Measurements from ENCODE around the gene INTS7. TPM values are rescaled to one million over a fixed set of nuclear protein-coding genes. Genes with fewer than 3 reads are reported as not detected.

Gene INTS7
- total RNA-seq, 4 donors from 2014 or later, result 13.5 to 22.3 (median 18.2) TPM

DNA sequence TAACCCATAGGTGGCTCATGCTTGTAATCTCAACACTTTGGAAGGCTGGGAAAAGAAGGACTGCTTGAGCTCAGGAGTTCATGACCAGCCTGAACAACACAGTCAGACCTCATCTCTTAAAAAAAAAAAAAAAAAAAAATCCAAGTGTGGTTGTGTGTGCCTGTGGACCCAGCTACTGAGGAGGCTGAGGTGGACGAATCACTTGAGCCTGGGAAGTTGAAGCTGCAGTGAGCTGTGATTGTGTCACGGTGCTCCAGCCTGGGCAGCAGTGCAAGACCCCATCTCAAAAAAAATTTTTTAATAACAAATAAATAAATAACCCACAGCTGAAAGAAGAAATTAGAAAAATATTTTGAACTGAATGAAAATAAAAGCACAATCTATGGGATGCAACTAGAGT is 13.8 kb downstream of the INTS7 start:
- TF ChIP-seq CTCF (IDR thresholded peaks at IDR 0.05), result no peak
- no peak for TF ChIP-seq EP300 (IDR thresholded peaks at IDR 0.05)
- no peak for TF ChIP-seq POLR2AphosphoS5 (IDR thresholded peaks at IDR 0.05)
- TF ChIP-seq POLR2A (IDR thresholded peaks at IDR 0.05), result no peak
- WGBS, result 96% methylated on average over 2 of the region's 2 CpGs
- peaks cover 2% of the 10 kb centered on the region for H3K36me3 ChIP-seq
- H3K27ac ChIP-seq, result no peak overlapping the region
- H3K27me3 ChIP-seq, result no peaks in the 10 kb centered on the region
- H3K4me3 ChIP-seq, result no peak overlapping the region
- peaks cover 3% of the 10 kb centered on the region for H3K4me1 ChIP-seq
- no peak for DNase-seq (ENCODE audit: low spot score in 2 of 2)
- H3K9me3 ChIP-seq, result no peaks in the 10 kb centered on the region

DNA sequence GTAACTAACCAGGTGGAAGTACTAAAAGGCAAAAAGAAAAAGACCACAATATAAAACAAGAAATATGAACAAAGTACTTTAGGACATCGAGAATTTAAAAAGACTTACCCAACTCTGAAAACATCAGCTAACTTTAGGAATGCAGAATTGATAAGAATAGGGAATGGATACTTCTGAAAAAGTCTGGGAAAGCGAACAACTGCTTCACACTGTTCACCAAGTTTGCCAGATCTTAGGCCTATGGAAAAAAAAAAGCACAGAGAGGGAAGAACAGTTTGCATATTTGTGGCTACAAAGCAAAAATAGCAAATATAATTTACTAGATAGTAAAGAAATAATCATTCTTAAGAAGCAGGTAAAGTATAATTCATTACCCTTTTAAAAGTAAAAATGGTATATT is 14.4 kb downstream of the INTS7 start:
- Histone ChIP-seq H3K4me1 (peaks cover 3% of the 10 kb centered on the region), H3K36me3 (peaks cover 5% of the 10 kb centered on the region), H3K27ac (no peak overlapping the region), H3K9me3 (no peaks in the 10 kb centered on the region), H3K4me3 (no peak overlapping the region), H3K27me3 (no peaks in the 10 kb centered on the region)
- no peak for DNase-seq (ENCODE audit: low spot score in 2 of 2)
- TF ChIP-seq POLR2AphosphoS5 (IDR thresholded peaks at IDR 0.05) (no peak), CTCF (IDR thresholded peaks at IDR 0.05) (no peak), EP300 (IDR thresholded peaks at IDR 0.05) (no peak), POLR2A (IDR thresholded peaks at IDR 0.05) (no peak)
- WGBS, result 94% methylated on average over 2 of the region's 2 CpGs

DNA sequence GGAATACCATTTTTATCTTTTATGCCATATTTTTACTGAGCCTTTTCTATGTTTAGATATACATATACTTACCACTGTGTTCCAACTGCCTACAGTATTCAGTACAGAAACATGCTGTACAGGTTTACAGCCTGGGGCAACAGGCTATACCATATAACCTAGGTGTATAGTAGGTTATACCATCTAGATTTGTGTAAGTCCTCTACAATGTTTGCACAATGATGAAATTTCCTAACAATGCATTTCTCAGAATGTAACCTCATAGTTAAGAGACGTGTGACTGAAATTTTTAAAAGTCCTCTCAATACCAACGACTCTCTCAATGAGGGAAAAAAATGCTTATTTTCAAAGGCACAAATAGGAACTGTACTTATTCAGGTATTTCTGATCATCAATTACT is 21.7 kb downstream of the INTS7 start:
- no peak overlapping the region for H3K27ac ChIP-seq
- TF ChIP-seq EP300 (IDR thresholded peaks at IDR 0.05) (no peak), CTCF (IDR thresholded peaks at IDR 0.05) (no peak), POLR2A (IDR thresholded peaks at IDR 0.05) (no peak), POLR2AphosphoS5 (IDR thresholded peaks at IDR 0.05) (no peak)
- no peaks in the 10 kb centered on the region for H3K27me3 ChIP-seq
- H3K36me3 ChIP-seq, result peaks cover 8% of the 10 kb centered on the region
- DNase-seq (ENCODE audit: low spot score in 2 of 2), result no peak
- WGBS, result 85% methylated on average over 2 of the region's 2 CpGs
- H3K4me3 ChIP-seq, result no peak overlapping the region
- no peaks in the 10 kb centered on the region for H3K4me1 ChIP-seq
- H3K9me3 ChIP-seq, result no peaks in the 10 kb centered on the region

GRCh38 chr1:212012034-212012740 is 23.2 kb downstream of the INTS7 start:
- H3K9me3 ChIP-seq, result no peaks in the 10 kb centered on the region
- no peaks in the 10 kb centered on the region for H3K27me3 ChIP-seq
- no peaks in the 10 kb centered on the region for H3K4me1 ChIP-seq
- H3K27ac ChIP-seq, result no peak overlapping the region
- WGBS, result 56% methylated on average over 7 of the region's 7 CpGs
- H3K4me3 ChIP-seq, result no peak overlapping the region
- peak; percentile 89 to 91 for TF ChIP-seq CTCF (IDR thresholded peaks at IDR 0.05)
- no peak for TF ChIP-seq POLR2AphosphoS5 (IDR thresholded peaks at IDR 0.05)
- TF ChIP-seq POLR2A (IDR thresholded peaks at IDR 0.05), result no peak
- H3K36me3 ChIP-seq, result peaks cover 18% of the 10 kb centered on the region
- DNase-seq (ENCODE audit: low spot score in 2 of 2), result peak; percentile 64 to 82

DNA sequence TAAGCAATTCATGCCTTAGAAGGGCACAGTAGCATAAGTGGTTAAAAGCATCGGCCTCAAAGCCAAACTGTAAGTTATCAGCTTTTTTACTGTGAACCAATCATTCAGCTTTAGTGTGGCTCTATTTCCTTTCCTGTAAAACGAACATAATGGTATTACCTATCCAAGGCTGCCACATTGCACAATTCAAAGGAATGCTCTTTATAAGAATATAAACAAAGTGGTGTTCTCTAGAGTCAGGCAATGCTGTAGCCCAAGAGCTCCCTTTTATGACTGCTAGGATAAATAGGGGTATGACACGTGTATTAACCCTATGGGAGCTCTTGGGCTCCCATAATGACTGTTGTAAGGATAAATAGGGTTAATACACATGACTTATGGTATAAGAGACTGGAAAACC is 25.4 kb downstream of the INTS7 start:
- Histone ChIP-seq H3K4me1 (no peaks in the 10 kb centered on the region), H3K27ac (no peak overlapping the region), H3K36me3 (peaks cover 25% of the 10 kb centered on the region), H3K27me3 (no peaks in the 10 kb centered on the region), H3K4me3 (no peak overlapping the region), H3K9me3 (no peaks in the 10 kb centered on the region)
- DNase-seq (ENCODE audit: low spot score in 2 of 2), result no peak
- 75% methylated on average over 3 of the region's 3 CpGs for WGBS
- no peak for TF ChIP-seq CTCF (IDR thresholded peaks at IDR 0.05)
- TF ChIP-seq POLR2AphosphoS5 (IDR thresholded peaks at IDR 0.05), result no peak
- TF ChIP-seq EP300 (IDR thresholded peaks at IDR 0.05), result no peak
- TF ChIP-seq POLR2A (IDR thresholded peaks at IDR 0.05), result no peak

All from suprapubic skin (tissue), 4 donors.